ENCODE results near the gene KY. TPM values are rescaled to one million over a fixed set of nuclear protein-coding genes. Genes with fewer than 3 reads are reported as not detected.

The KY gene
- total RNA-seq, 3 donors from 2014 or later: 0.14 to 3.7 (median 0.14) TPM

DNA sequence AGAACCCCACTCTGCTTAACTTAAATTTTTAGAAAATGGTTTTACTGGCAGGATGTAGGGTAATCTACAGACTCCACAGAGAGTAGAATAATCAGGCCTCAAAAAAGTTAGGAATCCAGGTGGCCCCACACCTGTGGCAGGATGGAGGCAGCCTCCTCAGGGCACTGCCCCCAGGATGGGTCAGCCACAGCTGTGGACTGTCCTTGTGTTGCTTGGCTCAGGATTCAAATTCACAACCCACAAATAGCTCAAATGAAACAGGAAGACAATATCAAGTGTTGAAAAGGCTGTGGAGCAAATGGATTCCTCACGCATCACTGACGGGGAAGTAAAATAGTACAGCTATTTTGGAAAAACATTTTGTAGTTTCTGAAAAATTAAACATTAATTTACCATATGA is 36.8 kb upstream of the KY start:
- intact Hi-C loops (cut with DNase I, micrococcal nuclease): no loop called here
- Histone ChIP-seq H3K9me3 (no peaks in the 10 kb centered on the region), H3K4me3 (no peak overlapping the region), H3K4me1 (ENCODE audit: low read depth) (no peaks in the 10 kb centered on the region), H3K36me3 (ENCODE audit: low read depth) (no peaks in the 10 kb centered on the region)
- TF ChIP-seq, protein P1, sequence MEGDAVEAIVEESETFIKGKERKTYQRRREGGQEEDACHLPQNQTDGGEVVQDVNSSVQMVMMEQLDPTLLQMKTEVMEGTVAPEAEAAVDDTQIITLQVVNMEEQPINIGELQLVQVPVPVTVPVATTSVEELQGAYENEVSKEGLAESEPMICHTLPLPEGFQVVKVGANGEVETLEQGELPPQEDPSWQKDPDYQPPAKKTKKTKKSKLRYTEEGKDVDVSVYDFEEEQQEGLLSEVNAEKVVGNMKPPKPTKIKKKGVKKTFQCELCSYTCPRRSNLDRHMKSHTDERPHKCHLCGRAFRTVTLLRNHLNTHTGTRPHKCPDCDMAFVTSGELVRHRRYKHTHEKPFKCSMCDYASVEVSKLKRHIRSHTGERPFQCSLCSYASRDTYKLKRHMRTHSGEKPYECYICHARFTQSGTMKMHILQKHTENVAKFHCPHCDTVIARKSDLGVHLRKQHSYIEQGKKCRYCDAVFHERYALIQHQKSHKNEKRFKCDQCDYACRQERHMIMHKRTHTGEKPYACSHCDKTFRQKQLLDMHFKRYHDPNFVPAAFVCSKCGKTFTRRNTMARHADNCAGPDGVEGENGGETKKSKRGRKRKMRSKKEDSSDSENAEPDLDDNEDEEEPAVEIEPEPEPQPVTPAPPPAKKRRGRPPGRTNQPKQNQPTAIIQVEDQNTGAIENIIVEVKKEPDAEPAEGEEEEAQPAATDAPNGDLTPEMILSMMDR (IDR thresholded peaks at IDR 0.05): no peak
- no peak for ATAC-seq
- DNase-seq: no peak

GRCh38 chr3:134685929-134686802 is 35.3 kb upstream of the KY start:
- intact Hi-C loops (cut with DNase I, micrococcal nuclease): no loop called here

DNA sequence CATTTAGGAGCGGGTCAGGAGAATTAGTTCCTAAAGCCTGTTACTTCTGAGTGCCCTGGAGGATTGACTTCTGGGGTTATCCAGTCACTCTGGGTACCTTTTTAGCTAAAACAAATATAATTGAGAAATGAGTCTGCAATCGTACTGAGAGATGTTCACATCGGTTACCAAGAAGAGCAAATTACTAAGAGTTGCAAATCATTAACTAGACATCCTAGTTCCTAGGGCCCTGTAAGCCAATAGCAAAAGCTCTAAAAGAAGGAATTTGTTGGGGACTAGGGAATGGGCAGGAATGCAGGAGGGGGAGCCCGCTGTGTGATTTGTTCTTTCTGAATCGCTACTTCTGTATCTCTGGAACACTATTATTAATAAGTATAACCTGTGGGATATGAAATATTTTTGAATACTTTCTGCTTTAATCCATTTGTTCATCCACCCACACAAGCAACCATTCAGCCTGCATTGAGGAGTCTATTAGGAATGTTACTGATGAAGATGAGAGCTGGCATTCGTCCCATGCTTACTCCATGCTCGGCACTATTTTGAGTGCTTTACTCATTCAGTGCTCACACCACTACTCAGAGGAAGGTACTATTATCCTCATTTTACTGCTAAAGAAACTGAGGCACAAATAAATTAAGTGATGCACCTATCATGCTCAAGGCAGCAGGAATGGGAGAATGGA is 31.5 kb upstream of the KY start:
- no peaks in the 10 kb centered on the region for H3K9me3 ChIP-seq
- no peaks in the 10 kb centered on the region for H3K36me3 ChIP-seq (ENCODE audit: low read depth)
- no peaks in the 10 kb centered on the region for H3K4me1 ChIP-seq (ENCODE audit: low read depth)
- ATAC-seq (no peak), DNase-seq (no peak)
- H3K4me3 ChIP-seq: no peak overlapping the region
- intact Hi-C loops (cut with DNase I, micrococcal nuclease): no loop called here
- TF ChIP-seq, protein P1 (IDR thresholded peaks at IDR 0.05): no peak

More at GRCh38 chr3:134685929-134686802, 35.3 kb upstream of the KY start:
- Histone ChIP-seq H3K4me1 (ENCODE audit: low read depth) (no peaks in the 10 kb centered on the region), H3K9me3 (no peaks in the 10 kb centered on the region), H3K36me3 (ENCODE audit: low read depth) (no peaks in the 10 kb centered on the region), H3K4me3 (no peak overlapping the region)
- ATAC-seq: peak; percentile 26
- DNase-seq: no peak
- TF ChIP-seq, protein P1 (IDR thresholded peaks at IDR 0.05): no peak

- intact Hi-C loops (cut with DNase I, micrococcal nuclease): no loop called here
- no peaks in the 10 kb centered on the region for H3K4me1 ChIP-seq (ENCODE audit: low read depth)
- no peaks in the 10 kb centered on the region for H3K36me3 ChIP-seq (ENCODE audit: low read depth)
- TF ChIP-seq, protein P1 (IDR thresholded peaks at IDR 0.05): no peak
- H3K9me3 ChIP-seq: no peaks in the 10 kb centered on the region
- no peak overlapping the region for H3K4me3 ChIP-seq
- DNase-seq (no peak), ATAC-seq (no peak)
Observed at GRCh38 chr3:134681522-134681900, 30.7 kb upstream of the KY start.

- DNase-seq (no peak), ATAC-seq (no peak)
- TF ChIP-seq, protein P1 (IDR thresholded peaks at IDR 0.05): no peak
- Histone ChIP-seq H3K36me3 (ENCODE audit: low read depth) (no peaks in the 10 kb centered on the region), H3K4me1 (ENCODE audit: low read depth) (no peaks in the 10 kb centered on the region), H3K4me3 (no peak overlapping the region), H3K9me3 (no peaks in the 10 kb centered on the region)
- intact Hi-C loops (cut with DNase I, micrococcal nuclease): no loop called here
Observed at GRCh38 chr3:134680796-134681521, 30.1 kb upstream of the KY start.
